HL-60 (cell line): Measurements from ENCODE around the gene PROCA1.

Experiments
- DNase-seq, 2 experiments: peaks; one replicate each; pipeline ENCODE4 v3.0.0-alpha.2; 2010 to 2020; ENCODE audit warnings: low read depth in 1 of 2, low spot score in 1 of 2
- H3K27ac ChIP-seq: fragments of 250-450 bp; sonication (Bioruptor Pico); replicated peaks from 2 replicates; pipeline ENCODE4 v1.5.1; 2020; ENCODE audit warnings: mild to moderate bottlenecking, moderate library complexity
- H3K27me3 ChIP-seq: fragments of 250-450 bp; sonication (Bioruptor Pico); 2 replicates; pipeline ENCODE4 v1.5.1; 2021; ENCODE audit warnings: mild to moderate bottlenecking, moderate library complexity; ENCODE audit not compliant: insufficient read depth, poor library complexity, severe bottlenecking
- H3K4me3 ChIP-seq: replicated peaks from 2 replicates; pipeline ENCODE4 v1.5.1; 2011; ENCODE audit warnings: mild to moderate bottlenecking, control low read depth, low read length; ENCODE audit not compliant: insufficient read depth
- GABPA ChIP-seq: IDR thresholded peaks from 2 replicates; pipeline ENCODE4 v1.6.1; 2012; ENCODE audit warnings: low read depth
- POLR2AphosphoS5 ChIP-seq: IDR thresholded peaks from 2 replicates; pipeline ENCODE4 v1.6.1; 2012; ENCODE audit warnings: low read depth
- SPI1 ChIP-seq: IDR thresholded peaks from 2 replicates; pipeline ENCODE4 v1.6.1; 2012; ENCODE audit warnings: low read depth, mild to moderate bottlenecking, borderline replicate concordance
- TF ChIP-seq, protein P1 (sequence below): IDR thresholded peaks from one replicate; pipeline ENCODE4 v1.5.1; 2011; ENCODE audit warnings: low read length, control low read depth, inconsistent platforms; ENCODE audit not compliant: insufficient read depth
- TF ChIP-seq, protein P2 (sequence below): IDR thresholded peaks from 2 replicates; pipeline ENCODE4 v1.6.1; 2012; ENCODE audit warnings: low read depth; ENCODE audit not compliant: insufficient replicate concordance

Gene PROCA1

DNA sequence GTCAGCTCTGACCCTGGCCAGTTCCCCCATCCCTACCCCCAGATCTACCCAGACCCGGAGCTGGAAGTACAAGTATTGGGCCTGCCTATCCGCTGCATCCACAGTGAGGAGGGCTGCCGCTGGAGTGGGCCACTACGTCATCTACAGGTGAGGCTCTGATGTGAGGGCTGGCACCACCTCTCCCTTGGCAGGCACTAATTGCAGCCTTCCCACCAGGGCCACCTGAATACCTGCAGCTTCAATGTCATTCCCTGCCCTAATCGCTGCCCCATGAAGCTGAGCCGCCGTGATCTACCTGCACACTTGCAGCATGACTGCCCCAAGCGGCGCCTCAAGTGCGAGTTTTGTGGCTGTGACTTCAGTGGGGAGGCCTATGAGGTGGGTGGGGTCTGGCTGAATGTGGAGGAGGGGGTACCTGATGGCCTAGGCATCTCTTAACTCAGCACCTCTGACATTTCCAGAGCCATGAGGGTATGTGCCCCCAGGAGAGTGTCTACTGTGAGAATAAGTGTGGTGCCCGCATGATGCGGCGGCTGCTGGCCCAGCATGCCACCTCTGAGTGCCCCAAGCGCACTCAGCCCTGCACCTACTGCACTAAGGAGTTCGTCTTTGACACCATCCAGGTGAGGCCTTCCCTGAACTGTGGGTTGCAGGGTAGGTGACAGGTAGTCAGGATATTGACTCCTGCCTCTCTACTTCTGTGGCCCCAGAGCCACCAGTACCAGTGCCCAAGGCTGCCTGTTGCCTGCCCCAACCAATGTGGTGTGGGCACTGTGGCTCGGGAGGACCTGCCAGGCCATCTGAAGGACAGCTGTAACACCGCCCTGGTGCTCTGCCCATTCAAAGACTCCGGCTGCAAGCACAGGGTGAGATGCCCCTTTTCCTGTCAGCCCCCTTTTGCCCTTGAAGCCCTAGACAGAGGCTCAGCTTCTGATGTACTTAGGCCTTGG is 36.4 kb upstream of the PROCA1 start:
- H3K27ac ChIP-seq = no peak overlapping the region
- H3K27me3 ChIP-seq = no peaks in the 10 kb centered on the region
- TF ChIP-seq GABPA (no peak), SPI1 (no peak), POLR2AphosphoS5 (no peak)
- TF ChIP-seq, protein P1, sequence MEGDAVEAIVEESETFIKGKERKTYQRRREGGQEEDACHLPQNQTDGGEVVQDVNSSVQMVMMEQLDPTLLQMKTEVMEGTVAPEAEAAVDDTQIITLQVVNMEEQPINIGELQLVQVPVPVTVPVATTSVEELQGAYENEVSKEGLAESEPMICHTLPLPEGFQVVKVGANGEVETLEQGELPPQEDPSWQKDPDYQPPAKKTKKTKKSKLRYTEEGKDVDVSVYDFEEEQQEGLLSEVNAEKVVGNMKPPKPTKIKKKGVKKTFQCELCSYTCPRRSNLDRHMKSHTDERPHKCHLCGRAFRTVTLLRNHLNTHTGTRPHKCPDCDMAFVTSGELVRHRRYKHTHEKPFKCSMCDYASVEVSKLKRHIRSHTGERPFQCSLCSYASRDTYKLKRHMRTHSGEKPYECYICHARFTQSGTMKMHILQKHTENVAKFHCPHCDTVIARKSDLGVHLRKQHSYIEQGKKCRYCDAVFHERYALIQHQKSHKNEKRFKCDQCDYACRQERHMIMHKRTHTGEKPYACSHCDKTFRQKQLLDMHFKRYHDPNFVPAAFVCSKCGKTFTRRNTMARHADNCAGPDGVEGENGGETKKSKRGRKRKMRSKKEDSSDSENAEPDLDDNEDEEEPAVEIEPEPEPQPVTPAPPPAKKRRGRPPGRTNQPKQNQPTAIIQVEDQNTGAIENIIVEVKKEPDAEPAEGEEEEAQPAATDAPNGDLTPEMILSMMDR = no peak
- DNase-seq = no peak
- no peak overlapping the region for H3K4me3 ChIP-seq

DNA sequence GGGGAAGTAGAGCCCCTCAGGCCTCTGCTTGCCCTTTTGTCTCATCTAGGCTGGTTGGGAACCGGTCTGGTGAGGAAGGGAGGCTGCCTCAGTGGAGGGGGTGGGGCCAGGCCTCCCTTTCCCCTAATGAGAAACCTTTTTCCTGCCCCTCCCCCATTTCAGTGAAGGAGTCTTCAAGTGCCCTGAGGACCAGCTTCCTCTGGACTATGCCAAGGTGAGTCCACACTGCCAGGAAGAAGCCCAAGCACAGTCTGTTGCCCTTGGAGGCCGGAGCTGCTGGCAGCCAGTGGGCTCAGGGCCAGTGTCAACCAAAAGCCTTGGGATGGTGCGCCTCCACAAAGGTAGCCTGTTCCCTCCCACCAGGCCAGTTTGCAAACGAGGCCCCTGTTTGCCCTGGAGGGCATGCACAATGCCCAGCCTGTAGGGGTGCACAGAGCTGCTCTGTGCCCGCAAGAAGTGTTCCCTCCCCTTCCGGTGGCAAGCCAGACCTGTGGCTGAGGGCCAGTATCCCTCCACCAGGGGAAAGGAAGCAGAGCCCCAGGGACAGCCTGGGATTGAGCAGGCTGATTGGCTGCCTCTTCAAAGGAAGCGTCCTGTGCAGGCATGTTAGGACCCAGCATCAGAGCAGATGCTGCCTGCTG is 35.5 kb upstream of the PROCA1 start:
- no peak for TF ChIP-seq POLR2AphosphoS5
- TF ChIP-seq, protein P2, sequence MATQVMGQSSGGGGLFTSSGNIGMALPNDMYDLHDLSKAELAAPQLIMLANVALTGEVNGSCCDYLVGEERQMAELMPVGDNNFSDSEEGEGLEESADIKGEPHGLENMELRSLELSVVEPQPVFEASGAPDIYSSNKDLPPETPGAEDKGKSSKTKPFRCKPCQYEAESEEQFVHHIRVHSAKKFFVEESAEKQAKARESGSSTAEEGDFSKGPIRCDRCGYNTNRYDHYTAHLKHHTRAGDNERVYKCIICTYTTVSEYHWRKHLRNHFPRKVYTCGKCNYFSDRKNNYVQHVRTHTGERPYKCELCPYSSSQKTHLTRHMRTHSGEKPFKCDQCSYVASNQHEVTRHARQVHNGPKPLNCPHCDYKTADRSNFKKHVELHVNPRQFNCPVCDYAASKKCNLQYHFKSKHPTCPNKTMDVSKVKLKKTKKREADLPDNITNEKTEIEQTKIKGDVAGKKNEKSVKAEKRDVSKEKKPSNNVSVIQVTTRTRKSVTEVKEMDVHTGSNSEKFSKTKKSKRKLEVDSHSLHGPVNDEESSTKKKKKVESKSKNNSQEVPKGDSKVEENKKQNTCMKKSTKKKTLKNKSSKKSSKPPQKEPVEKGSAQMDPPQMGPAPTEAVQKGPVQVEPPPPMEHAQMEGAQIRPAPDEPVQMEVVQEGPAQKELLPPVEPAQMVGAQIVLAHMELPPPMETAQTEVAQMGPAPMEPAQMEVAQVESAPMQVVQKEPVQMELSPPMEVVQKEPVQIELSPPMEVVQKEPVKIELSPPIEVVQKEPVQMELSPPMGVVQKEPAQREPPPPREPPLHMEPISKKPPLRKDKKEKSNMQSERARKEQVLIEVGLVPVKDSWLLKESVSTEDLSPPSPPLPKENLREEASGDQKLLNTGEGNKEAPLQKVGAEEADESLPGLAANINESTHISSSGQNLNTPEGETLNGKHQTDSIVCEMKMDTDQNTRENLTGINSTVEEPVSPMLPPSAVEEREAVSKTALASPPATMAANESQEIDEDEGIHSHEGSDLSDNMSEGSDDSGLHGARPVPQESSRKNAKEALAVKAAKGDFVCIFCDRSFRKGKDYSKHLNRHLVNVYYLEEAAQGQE = no peak
- TF ChIP-seq, protein P1 = no peak
- TF ChIP-seq GABPA = no peak
- TF ChIP-seq SPI1 = no peak
- no peak overlapping the region for H3K27ac ChIP-seq
- no peak for DNase-seq
- H3K4me3 ChIP-seq = no peak overlapping the region
- H3K27me3 ChIP-seq = no peaks in the 10 kb centered on the region

DNA sequence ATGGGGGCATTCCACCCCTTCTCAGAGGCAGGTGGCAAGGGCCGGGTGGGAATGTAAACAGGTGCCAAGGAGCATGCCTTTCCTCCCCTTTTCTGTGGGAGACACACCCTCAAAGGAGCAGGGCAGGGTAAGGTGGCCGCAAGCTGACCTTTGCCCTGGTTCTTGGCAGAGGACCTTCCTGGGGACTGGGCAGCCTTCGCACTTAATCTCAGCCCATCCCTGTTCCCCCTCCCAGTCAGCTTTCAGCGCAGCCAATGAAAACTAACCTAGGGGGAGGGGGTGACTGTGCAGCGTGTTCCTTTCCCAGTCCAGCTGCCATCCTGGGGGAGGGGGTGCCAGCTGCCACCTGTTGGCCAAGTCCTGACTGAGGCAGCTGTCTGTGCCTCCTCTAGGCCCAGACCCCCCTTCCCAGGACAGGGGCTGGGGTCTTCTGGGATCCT is 34.9 kb upstream of the PROCA1 start:
- Histone ChIP-seq H3K27me3 (no peaks in the 10 kb centered on the region), H3K27ac (no peak overlapping the region), H3K4me3 (no peak overlapping the region)
- TF ChIP-seq SPI1 = no peak
- TF ChIP-seq, protein P2 = no peak
- TF ChIP-seq POLR2AphosphoS5 = no peak
- TF ChIP-seq, protein P1 = no peak
- no peak for TF ChIP-seq GABPA
- DNase-seq = no peak
